K562 (cell line): ENCODE results near the gene G6PC3. TPM values are rescaled to one million over a fixed set of nuclear protein-coding genes. Genes with fewer than 3 reads are reported as not detected.

Source experiments
- ATAC-seq: fragments of 200-7000 bp; cut with Tn5 transposase; 3 replicates; pipeline ENCODE4 v1.9.1; 2020; ENCODE audit warnings: moderate library complexity
- BruUV-seq: library from RNA; stranded (reverse); fragments of 400-500 nt; replicated peaks from 2 replicates; lab custom pipeline; 2021; lab: Mats Ljungman, UMichigan
- CTCF ChIA-PET: fragments of 300-600 bp; formaldehyde crosslinking; extraction: SDS; loops from one replicate; lab custom pipeline; 2021; ENCODE audit warnings: low intra/inter-chr PET ratio; lab: Yijun Ruan, JAX
- POLR2A ChIA-PET: fragments of 300-600, 350-650 bp; sonication (Branson Sonifier 250); formaldehyde crosslinking; extraction: SDS; loops from one replicate; lab custom pipeline; 2021; ENCODE audit warnings: antibody characterized with exemption, inconsistent platforms; lab: Yijun Ruan, JAX
- DNase-seq, 4 experiments: peaks; one replicate each; pipeline versions ENCODE4 v3.0.0 to v3.0.0-alpha.2; 2011 to 2018; ENCODE audit warnings: low spot score in 3 of 4, mixed read lengths in 3 of 4; ENCODE audit errors: extremely low read depth in 1 of 4
- FAIRE-seq: peaks from 2 replicates; lab custom pipeline; 2011; peaks lifted over from hg19 to GRCh38; lab: Jason Lieb, UNC
- H2AFZ ChIP-seq: 2 replicates; pipeline ENCODE4 v1.6.0; 2011; ENCODE audit warnings: low read depth, low read length, control low read depth, inconsistent platforms
- H3K27ac ChIP-seq: fragments of 200-600 bp; 3 replicates; pipeline ENCODE4 v1.8.0; 2011; ENCODE audit warnings: low read depth, mild to moderate bottlenecking, control low read depth, inconsistent platforms, low read length, moderate library complexity, mixed read lengths; ENCODE audit errors: extremely low read depth
- H3K27me3 ChIP-seq, 2 experiments: fragments of 300-600 bp in 1 of 2; 2 replicates in 1 of 2; 3 replicates in 1 of 2; pipeline versions ENCODE4 v1.6.0 to v1.8.0; 2011; ENCODE audit warnings: inconsistent platforms in 2 of 2, low read length in 2 of 2, mild to moderate bottlenecking in 1 of 2, mixed read lengths in 1 of 2, moderate library complexity in 1 of 2; ENCODE audit not compliant: control insufficient read depth in 2 of 2, insufficient read depth in 2 of 2
- H3K36me3 ChIP-seq: fragments of 300-600 bp; 3 replicates; pipeline ENCODE4 v1.8.0; 2011; ENCODE audit warnings: mild to moderate bottlenecking, low read length, inconsistent platforms; ENCODE audit not compliant: control insufficient read depth, insufficient read depth
- H3K4me1 ChIP-seq, 2 experiments: fragments of 200-600 bp in 1 of 2; replicated peaks in 1 of 2; 2 replicates in 1 of 2; 3 replicates in 1 of 2; pipeline versions ENCODE4 v1.5.1 to v1.8.0; 2011; ENCODE audit warnings: inconsistent platforms in 2 of 2, low read length in 2 of 2, mild to moderate bottlenecking in 1 of 2, mixed read lengths in 1 of 2, moderate library complexity in 1 of 2; ENCODE audit not compliant: control insufficient read depth in 2 of 2, insufficient read depth in 2 of 2
- H3K4me2 ChIP-seq: 2 replicates; pipeline ENCODE4 v1.6.1; 2011; ENCODE audit warnings: low read length, control low read depth, inconsistent platforms, mixed read lengths; ENCODE audit not compliant: insufficient read depth
- H3K4me3 ChIP-seq: fragments of 200-600 bp; sonication (generic), shearing (Covaris generic); 2 replicates; pipeline ENCODE4 v1.5.1; 2016; ENCODE audit warnings: control low read depth, inconsistent platforms
- H3K79me2 ChIP-seq: fragments of 200-600 bp; 3 replicates; pipeline ENCODE4 v1.8.0; 2011; ENCODE audit warnings: low read length, inconsistent platforms; ENCODE audit not compliant: control insufficient read depth, insufficient read depth
- H3K9ac ChIP-seq, 2 experiments: 2 replicates each; pipeline versions ENCODE4 v1.6.0 to v1.6.1; 2011; ENCODE audit warnings: low read depth in 2 of 2, low read length in 2 of 2, control low read depth in 1 of 2, inconsistent platforms in 1 of 2, mild to moderate bottlenecking in 1 of 2, mixed read lengths in 1 of 2; ENCODE audit not compliant: insufficient read depth in 1 of 2
- H3K9me1 ChIP-seq: one replicate; pipeline ENCODE4 v1.6.0; 2011; ENCODE audit warnings: inconsistent platforms, mild to moderate bottlenecking, low read length, moderate library complexity; ENCODE audit not compliant: control insufficient read depth, insufficient read depth
- H3K9me3 ChIP-seq: replicated peaks from 2 replicates; pipeline ENCODE4 v1.5.1; 2011; ENCODE audit warnings: low read depth, low read length, inconsistent platforms; ENCODE audit not compliant: control insufficient read depth, insufficient read depth
- H4K20me1 ChIP-seq: replicated peaks from 2 replicates; pipeline ENCODE4 v1.6.1; 2011; ENCODE audit warnings: low read length, inconsistent platforms, mixed read lengths; ENCODE audit not compliant: control insufficient read depth, insufficient read depth
- BRD9 ChIP-seq: fragments of 450-650 bp; IDR thresholded peaks from 2 replicates; pipeline ENCODE4 v1.6.1; 2018; ENCODE audit warnings: low read depth; ENCODE audit not compliant: partially characterized antibody
- KAT8 ChIP-seq: fragments of 450-650 bp; IDR thresholded peaks from 2 replicates; pipeline ENCODE4 v1.6.1; 2016; ENCODE audit warnings: low read depth, mild to moderate bottlenecking
- KLF10 ChIP-seq: fragments of 250-450 bp; sonication (Bioruptor Pico); IDR thresholded peaks from 2 replicates; pipeline ENCODE4 v1.6.1; 2021; ENCODE audit warnings: matching md5 sums
- MAFG ChIP-seq: fragments of 450-650 bp; conservative IDR thresholded peaks from 2 replicates; pipeline ENCODE4 v1.6.1; 2016; ENCODE audit warnings: missing genetic modification characterization, missing compliant biosample characterization
- NFATC3 ChIP-seq: fragments of 450-650 bp; IDR thresholded peaks from 2 replicates; pipeline ENCODE4 v1.6.1; 2017; ENCODE audit warnings: mild to moderate bottlenecking
- NFE2L1 ChIP-seq: fragments of 450-650 bp; IDR thresholded peaks from 2 replicates; pipeline ENCODE4 v1.6.1; 2016; ENCODE audit warnings: missing genetic modification characterization, low read depth, mild to moderate bottlenecking, missing compliant biosample characterization, moderate library complexity, borderline replicate concordance
- POLR2H ChIP-seq: IDR thresholded peaks from 2 replicates; pipeline ENCODE4 v1.6.1; 2016; ENCODE audit warnings: missing genetic modification characterization, low read depth, mild to moderate bottlenecking, control low read depth, missing compliant biosample characterization, moderate library complexity
- TCF3 ChIP-seq: sonication (generic); formaldehyde crosslinking; IDR thresholded peaks from 2 replicates; pipeline ENCODE4 v1.4.0; 2020; ENCODE audit warnings: mild to moderate bottlenecking, missing genetic modification reagents
- WGBS: fragments of 100-300 bp; shearing (Covaris generic); methylation state at CpG from one replicate; pipeline ENCODE4 v1.1.6; 2016; ENCODE audit warnings: low coverage, mixed read lengths; ENCODE audit not compliant: insufficient coverage; ENCODE audit errors: missing lambda C conversion rate; 5-methylcytosine and 5-hydroxymethylcytosine counted together
- in situ Hi-C: fragments of 300-500 bp; cut with MboI; formaldehyde crosslinking; loops from 4 replicates; pipeline ENCODE4 v1.15.0; 2018; ENCODE audit warnings: inconsistent platforms, mixed read lengths
- intact Hi-C: fragments of 100-400 bp; cut with micrococcal nuclease; formaldehyde crosslinking; loops from 2 replicates; pipeline ENCODE4 v1.14.2; 2022
- polyA plus RNA-seq, 8 experiments: library from polyadenylated mRNA; depleted of rRNA in 4 of 8; stranded (reverse) in 5 of 8; unstranded in 3 of 8; fragments of >200 nt; fragmentation: Nextera tagmentation in 2 of 8; fragmentation: Illumina TruSeq in 1 of 8; extraction: Ambion mirVana in 2 of 8; extraction: Trizol in 1 of 8; gene quantifications; 2 replicates each; pipeline versions ENCODE4 v1.2.1 to v1.2.3, GENCODE V29; 2011 to 2014; ENCODE audit warnings: inconsistent platforms in 1 of 8, missing spikeins in 1 of 8
- total RNA-seq, 7 experiments: library from RNA; depleted of rRNA in 6 of 7; stranded (reverse); fragments of >200 nt in 6 of 7; fragmentation: Illumina TruSeq in 2 of 7; extraction: Trizol in 2 of 7; gene quantifications; 2 replicates each; pipeline versions ENCODE4 v1.2.1 to v1.2.3, GENCODE V29; 2011 to 2021; ENCODE audit warnings: low replicate concordance in 1 of 7
- TF ChIP-seq, protein P1 (sequence below): fragments of 450-650 bp; IDR thresholded peaks from 2 replicates; pipeline ENCODE4 v1.6.1; 2016
- TF ChIP-seq, protein P2 (sequence below): fragments of 450-650 bp; formaldehyde crosslinking; IDR thresholded peaks from 2 replicates; pipeline ENCODE4 v1.4.0; 2020; ENCODE audit warnings: mild to moderate bottlenecking, moderate library complexity
- TF ChIP-seq, protein P3 (sequence below), 3 experiments: IDR thresholded peaks in 2 of 3; conservative IDR thresholded peaks in 1 of 3; 2 replicates each; pipeline ENCODE4 v1.5.1; 2011 to 2012; ENCODE audit warnings: low read length in 3 of 3, mild to moderate bottlenecking in 3 of 3, control low read depth in 2 of 3, improper control_type of control experiment in 1 of 3, inconsistent platforms in 1 of 3, low read depth in 1 of 3, mixed read lengths in 1 of 3, moderate library complexity in 1 of 3; ENCODE audit not compliant: insufficient read depth in 2 of 3
- TF ChIP-seq, protein P4 (sequence below), 3 experiments: fragments of 200-800 bp in 1 of 3; sonication (Bioruptor generic) in 1 of 3; sonication (generic) in 1 of 3; formaldehyde crosslinking in 1 of 3; IDR thresholded peaks; 2 replicates each; pipeline versions ENCODE4 v1.6.1 to v1.8.0; 2016 to 2022; ENCODE audit warnings: mild to moderate bottlenecking in 2 of 3, missing compliant biosample characterization in 2 of 3, missing genetic modification characterization in 2 of 3, missing genetic modification reagents in 1 of 3
- TF ChIP-seq, protein P5 (sequence below), 2 experiments: fragments of 450-650 bp; IDR thresholded peaks; 2 replicates each; pipeline ENCODE4 v1.6.1; 2016

The G6PC3 gene
- total and polyA plus RNA-seq, 9 of the 15 experiments (the other 6 are each of a cell fraction or from before 2014, with no cell fraction given) = 10.4 to 57.8 (median 31.1) TPM

DNA sequence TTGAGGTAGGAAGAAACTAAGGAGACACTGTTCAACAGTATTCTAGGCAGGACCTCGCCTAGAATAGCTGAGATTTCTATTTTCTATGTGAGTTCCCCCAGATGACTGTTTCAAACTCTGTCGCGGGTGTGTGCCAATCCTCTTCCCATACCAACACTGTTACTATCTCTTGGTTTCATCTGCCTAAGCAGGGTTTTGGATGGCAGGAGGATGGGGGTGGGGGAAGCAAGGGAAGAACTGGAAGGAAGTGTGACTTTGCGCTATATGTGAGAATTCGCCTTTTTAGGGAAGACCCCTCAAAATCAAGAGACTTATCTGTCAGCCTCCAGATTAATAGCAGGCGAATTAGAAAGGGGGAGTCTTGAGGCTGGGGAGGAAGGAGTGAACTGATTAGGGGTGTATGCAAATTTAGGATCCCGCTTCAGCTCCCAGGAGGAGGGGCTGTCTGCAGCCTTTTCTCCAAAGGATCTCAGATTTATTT is 521 bp upstream of the G6PC3 start:
- peaks cover 43% of the 10 kb centered on the region for H3K79me2 ChIP-seq
- 7% methylated on average over 7 of the region's 7 CpGs for WGBS
- ATAC-seq (peak; percentile 10), FAIRE-seq (peak; percentile 72), DNase-seq (peak in 1 of 4 experiments; percentile 68)
- in situ Hi-C loops = no loop called here
- BruUV-seq = no TSS peak
- peaks cover 19 to 43% of the 10 kb centered on the region in 2 experiments; a peak in 4 of 5 replicates for H3K4me1 ChIP-seq
- intact Hi-C loops = no loop called here
- H4K20me1 ChIP-seq = peaks cover 5% of the 10 kb centered on the region; the same call in 1 of the 2 replicates
- peak overlapping the region; percentile 77 to 83; a peak in 3 of 4 replicates for H3K9ac ChIP-seq
- H3K36me3 ChIP-seq = peaks cover 11% of the 10 kb centered on the region; the same call in 1 of the 3 replicates
- ChIA-PET CTCF (no interaction called here), POLR2A (interaction anchor here (0.8 kb wide), 2 partner anchors 9 to 46 kb away, joined by 3 read pairs; no protein-coding TSS in a partner anchor)
- no peaks in the 10 kb centered on the region for H3K9me1 ChIP-seq
- no peaks in the 10 kb centered on the region for H3K27me3 ChIP-seq
- peak overlapping the region; percentile 83 for H2AFZ ChIP-seq
- no peaks in the 10 kb centered on the region for H3K9me3 ChIP-seq
- H3K27ac ChIP-seq = peak overlapping the region; percentile 84
- peak overlapping the region; percentile 88 for H3K4me2 ChIP-seq
- H3K4me3 ChIP-seq = peak overlapping the region; percentile 62
- TF ChIP-seq MAFG (tag) = no peak
- TF ChIP-seq, protein P1, sequence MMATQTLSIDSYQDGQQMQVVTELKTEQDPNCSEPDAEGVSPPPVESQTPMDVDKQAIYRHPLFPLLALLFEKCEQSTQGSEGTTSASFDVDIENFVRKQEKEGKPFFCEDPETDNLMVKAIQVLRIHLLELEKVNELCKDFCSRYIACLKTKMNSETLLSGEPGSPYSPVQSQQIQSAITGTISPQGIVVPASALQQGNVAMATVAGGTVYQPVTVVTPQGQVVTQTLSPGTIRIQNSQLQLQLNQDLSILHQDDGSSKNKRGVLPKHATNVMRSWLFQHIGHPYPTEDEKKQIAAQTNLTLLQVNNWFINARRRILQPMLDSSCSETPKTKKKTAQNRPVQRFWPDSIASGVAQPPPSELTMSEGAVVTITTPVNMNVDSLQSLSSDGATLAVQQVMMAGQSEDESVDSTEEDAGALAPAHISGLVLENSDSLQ = peak; percentile 52
- TF ChIP-seq BRD9 = peak; percentile 51
- TF ChIP-seq, protein P2, sequence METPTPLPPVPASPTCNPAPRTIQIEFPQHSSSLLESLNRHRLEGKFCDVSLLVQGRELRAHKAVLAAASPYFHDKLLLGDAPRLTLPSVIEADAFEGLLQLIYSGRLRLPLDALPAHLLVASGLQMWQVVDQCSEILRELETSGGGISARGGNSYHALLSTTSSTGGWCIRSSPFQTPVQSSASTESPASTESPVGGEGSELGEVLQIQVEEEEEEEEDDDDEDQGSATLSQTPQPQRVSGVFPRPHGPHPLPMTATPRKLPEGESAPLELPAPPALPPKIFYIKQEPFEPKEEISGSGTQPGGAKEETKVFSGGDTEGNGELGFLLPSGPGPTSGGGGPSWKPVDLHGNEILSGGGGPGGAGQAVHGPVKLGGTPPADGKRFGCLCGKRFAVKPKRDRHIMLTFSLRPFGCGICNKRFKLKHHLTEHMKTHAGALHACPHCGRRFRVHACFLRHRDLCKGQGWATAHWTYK (CRISPR knock-in tag) = no peak
- TF ChIP-seq, protein P3, sequence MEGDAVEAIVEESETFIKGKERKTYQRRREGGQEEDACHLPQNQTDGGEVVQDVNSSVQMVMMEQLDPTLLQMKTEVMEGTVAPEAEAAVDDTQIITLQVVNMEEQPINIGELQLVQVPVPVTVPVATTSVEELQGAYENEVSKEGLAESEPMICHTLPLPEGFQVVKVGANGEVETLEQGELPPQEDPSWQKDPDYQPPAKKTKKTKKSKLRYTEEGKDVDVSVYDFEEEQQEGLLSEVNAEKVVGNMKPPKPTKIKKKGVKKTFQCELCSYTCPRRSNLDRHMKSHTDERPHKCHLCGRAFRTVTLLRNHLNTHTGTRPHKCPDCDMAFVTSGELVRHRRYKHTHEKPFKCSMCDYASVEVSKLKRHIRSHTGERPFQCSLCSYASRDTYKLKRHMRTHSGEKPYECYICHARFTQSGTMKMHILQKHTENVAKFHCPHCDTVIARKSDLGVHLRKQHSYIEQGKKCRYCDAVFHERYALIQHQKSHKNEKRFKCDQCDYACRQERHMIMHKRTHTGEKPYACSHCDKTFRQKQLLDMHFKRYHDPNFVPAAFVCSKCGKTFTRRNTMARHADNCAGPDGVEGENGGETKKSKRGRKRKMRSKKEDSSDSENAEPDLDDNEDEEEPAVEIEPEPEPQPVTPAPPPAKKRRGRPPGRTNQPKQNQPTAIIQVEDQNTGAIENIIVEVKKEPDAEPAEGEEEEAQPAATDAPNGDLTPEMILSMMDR (IDR thresholded peaks at IDR 0.05 in 2 of 3, conservative IDR thresholded peaks at IDR 0.05 in 1 of 3; ENCODE audit: insufficient read depth in 2 of 3, low read depth in 1 of 3, low read length in 3 of 3) = no peak
- no peak for TF ChIP-seq NFE2L1 (tag)
- TF ChIP-seq KLF10 (CRISPR knock-in tag) = no peak
- no peak for TF ChIP-seq POLR2H
- TF ChIP-seq, protein P4, sequence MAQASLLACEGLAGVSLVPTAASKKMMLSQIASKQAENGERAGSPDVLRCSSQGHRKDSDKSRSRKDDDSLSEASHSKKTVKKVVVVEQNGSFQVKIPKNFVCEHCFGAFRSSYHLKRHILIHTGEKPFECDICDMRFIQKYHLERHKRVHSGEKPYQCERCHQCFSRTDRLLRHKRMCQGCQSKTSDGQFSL (CRISPR knock-in tag; IDR thresholded peaks at IDR 0.05) = 0 out of 2 replicates have a peak, but pooled peaks have one; percentile 4
- TF ChIP-seq, protein P4 (tag; IDR thresholded peaks at IDR 0.05) = no peak
- no peak for TF ChIP-seq KAT8
- no peak; the same call in 1 of the 2 replicates for TF ChIP-seq TCF3 (CRISPR knock-in tag)
- TF ChIP-seq, protein P5, sequence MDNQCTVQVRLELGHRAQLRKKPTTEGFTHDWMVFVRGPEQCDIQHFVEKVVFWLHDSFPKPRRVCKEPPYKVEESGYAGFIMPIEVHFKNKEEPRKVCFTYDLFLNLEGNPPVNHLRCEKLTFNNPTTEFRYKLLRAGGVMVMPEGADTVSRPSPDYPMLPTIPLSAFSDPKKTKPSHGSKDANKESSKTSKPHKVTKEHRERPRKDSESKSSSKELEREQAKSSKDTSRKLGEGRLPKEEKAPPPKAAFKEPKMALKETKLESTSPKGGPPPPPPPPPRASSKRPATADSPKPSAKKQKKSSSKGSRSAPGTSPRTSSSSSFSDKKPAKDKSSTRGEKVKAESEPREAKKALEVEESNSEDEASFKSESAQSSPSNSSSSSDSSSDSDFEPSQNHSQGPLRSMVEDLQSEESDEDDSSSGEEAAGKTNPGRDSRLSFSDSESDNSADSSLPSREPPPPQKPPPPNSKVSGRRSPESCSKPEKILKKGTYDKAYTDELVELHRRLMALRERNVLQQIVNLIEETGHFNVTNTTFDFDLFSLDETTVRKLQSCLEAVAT (IDR thresholded peaks at IDR 0.05) = peak in 1 of 2 experiments; percentile 17; a peak in 1 of 4 replicates
- no peak for TF ChIP-seq NFATC3
